KMS-11 (cell line): ENCODE results near the gene RBM20.
"Not testable (repeated sequence)": the region's sequence is repeated elsewhere in the genome, so short reads cannot be mapped to it uniquely, and the experiment has no call there.

ENCODE experiments used
- H2AFZ ChIP-seq: fragments of 200-600 bp; sonication (generic); 2 replicates; pipeline ENCODE4 v1.6.1; 2016; ENCODE audit warnings: antibody characterized with exemption, mixed run types, low read depth
- H3K27ac ChIP-seq: fragments of 200-600 bp; sonication (generic); 2 replicates; pipeline ENCODE4 v1.6.1; 2016; ENCODE audit warnings: mild to moderate bottlenecking, mixed run types
- H3K27me3 ChIP-seq: fragments of 200-600 bp; sonication (generic); 2 replicates; pipeline ENCODE4 v1.6.1; 2017; ENCODE audit warnings: mild to moderate bottlenecking, low read depth, mixed run types, moderate library complexity; ENCODE audit not compliant: insufficient read depth
- H3K36me3 ChIP-seq: fragments of 200-600 bp; sonication (generic); 2 replicates; pipeline ENCODE4 v1.6.1; 2017; ENCODE audit warnings: mild to moderate bottlenecking, mixed run types; ENCODE audit not compliant: insufficient read depth
- H3K4me1 ChIP-seq: fragments of 200-600 bp; sonication (generic); 2 replicates; pipeline ENCODE4 v1.6.1; 2016; ENCODE audit warnings: mild to moderate bottlenecking, low read depth, mixed run types; ENCODE audit not compliant: poor library complexity, severe bottlenecking
- H3K4me2 ChIP-seq: fragments of 200-600 bp; sonication (generic); 2 replicates; pipeline ENCODE4 v1.7.0; 2016; ENCODE audit warnings: mild to moderate bottlenecking, mixed run types
- H3K4me3 ChIP-seq: fragments of 200-600 bp; sonication (generic); IDR thresholded peaks from 2 replicates; pipeline ENCODE4 v1.6.1; 2017; ENCODE audit warnings: low read depth, low read length, mixed read lengths; ENCODE audit not compliant: insufficient read depth
- H3K79me2 ChIP-seq: fragments of 200-600 bp; sonication (generic); 2 replicates; pipeline ENCODE4 v1.6.1; 2016; ENCODE audit warnings: low read depth, mixed run types; ENCODE audit not compliant: insufficient read depth
- H3K9ac ChIP-seq: fragments of 200-600 bp; sonication (generic); 2 replicates; pipeline ENCODE4 v1.6.1; 2016; ENCODE audit warnings: mild to moderate bottlenecking, mixed run types
- H4K20me1 ChIP-seq: fragments of 200-600 bp; sonication (generic); 2 replicates; pipeline ENCODE4 v1.6.1; 2016; ENCODE audit warnings: mild to moderate bottlenecking, mixed run types; ENCODE audit not compliant: insufficient read depth
- TF ChIP-seq, protein P1 (sequence below): fragments of 200-600 bp; sonication (generic); conservative IDR thresholded peaks from 2 replicates; pipeline ENCODE4 v1.6.1; 2017; ENCODE audit warnings: low read depth, mild to moderate bottlenecking, antibody characterized with exemption, low read length, moderate library complexity, mixed read lengths

RBM20 gene

DNA sequence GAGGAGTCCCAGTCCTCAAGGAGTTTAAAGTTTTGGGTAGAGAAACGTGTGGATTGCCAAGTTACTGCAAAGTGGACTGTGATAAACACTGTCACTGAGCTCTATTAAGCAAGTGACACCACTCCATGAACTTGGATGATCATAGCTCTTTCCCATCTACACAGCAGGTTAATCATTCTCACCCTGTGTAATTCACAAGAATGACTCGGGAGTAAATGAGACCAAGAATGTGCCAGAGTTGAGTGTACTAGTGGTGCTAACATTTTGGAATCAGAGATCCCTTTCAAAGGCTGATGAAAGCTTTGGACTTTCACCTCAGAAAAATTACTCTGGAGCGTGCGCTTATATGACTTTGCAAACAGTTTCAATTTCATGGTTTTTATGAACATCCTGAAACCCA lies 80.8 kb downstream of the RBM20 start:
- Histone ChIP-seq H3K4me2 (no peak overlapping the region), H3K27ac (no peak overlapping the region), H3K4me3 (no peak overlapping the region)

DNA sequence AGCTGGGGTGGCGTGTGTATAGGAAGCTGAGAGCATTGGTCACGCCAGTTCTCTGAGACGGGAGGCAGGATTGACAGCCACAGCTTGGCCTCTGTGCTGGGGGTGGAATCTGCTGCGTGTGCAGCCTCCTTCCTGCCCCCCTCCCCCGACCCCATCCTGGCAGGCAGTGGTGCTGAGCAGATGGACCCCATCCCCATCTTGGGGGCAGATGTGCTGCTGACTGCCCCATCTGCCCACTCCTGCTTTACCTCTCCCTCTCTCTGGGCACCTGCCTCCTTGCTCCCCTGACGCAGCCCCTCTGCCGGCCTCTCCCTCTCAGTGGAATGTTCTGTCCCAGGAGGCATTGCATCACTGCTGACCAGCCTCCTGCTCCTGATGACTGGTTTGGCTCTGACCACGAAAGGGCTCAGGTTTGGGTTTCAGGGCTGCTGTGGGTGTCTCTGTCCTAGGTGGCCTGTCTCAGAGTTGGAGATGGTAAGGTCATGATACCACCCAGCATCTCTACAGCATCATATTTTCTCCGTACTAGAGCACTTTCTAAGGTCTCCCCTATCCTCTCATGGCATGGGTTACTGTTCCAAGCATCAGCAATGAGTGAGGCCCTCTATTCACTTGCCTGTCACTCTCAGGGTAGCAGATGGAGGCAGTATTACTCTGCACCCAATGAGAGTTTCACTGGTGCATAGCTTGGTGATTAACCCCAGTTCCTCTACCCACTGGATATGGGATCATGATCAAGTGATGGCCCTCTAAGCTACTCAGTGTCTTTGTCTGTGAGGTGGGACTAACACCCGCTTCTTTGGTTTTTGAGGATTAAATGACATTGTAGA lies 81.9 kb downstream of the RBM20 start:
- Histone ChIP-seq H3K79me2 (no peaks in the 10 kb centered on the region), H3K27me3 (no peaks in the 10 kb centered on the region), H2AFZ (no peak overlapping the region), H4K20me1 (no peaks in the 10 kb centered on the region), H3K4me2 (no peak overlapping the region), H3K27ac (no peak overlapping the region), H3K4me1 (peaks cover 16% of the 10 kb centered on the region), H3K4me3 (no peak overlapping the region), H3K9ac (no peak overlapping the region), H3K36me3 (no peaks in the 10 kb centered on the region)
- TF ChIP-seq, protein P1, sequence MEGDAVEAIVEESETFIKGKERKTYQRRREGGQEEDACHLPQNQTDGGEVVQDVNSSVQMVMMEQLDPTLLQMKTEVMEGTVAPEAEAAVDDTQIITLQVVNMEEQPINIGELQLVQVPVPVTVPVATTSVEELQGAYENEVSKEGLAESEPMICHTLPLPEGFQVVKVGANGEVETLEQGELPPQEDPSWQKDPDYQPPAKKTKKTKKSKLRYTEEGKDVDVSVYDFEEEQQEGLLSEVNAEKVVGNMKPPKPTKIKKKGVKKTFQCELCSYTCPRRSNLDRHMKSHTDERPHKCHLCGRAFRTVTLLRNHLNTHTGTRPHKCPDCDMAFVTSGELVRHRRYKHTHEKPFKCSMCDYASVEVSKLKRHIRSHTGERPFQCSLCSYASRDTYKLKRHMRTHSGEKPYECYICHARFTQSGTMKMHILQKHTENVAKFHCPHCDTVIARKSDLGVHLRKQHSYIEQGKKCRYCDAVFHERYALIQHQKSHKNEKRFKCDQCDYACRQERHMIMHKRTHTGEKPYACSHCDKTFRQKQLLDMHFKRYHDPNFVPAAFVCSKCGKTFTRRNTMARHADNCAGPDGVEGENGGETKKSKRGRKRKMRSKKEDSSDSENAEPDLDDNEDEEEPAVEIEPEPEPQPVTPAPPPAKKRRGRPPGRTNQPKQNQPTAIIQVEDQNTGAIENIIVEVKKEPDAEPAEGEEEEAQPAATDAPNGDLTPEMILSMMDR, result no peak

More for the DNA sequence above, 80.8 kb downstream of the RBM20 start:
- no peaks in the 10 kb centered on the region for H4K20me1 ChIP-seq
- H3K79me2 ChIP-seq, result no peaks in the 10 kb centered on the region
- TF ChIP-seq, protein P1, result no peak
- no peak overlapping the region for H2AFZ ChIP-seq
- no peaks in the 10 kb centered on the region for H3K27me3 ChIP-seq
- no peaks in the 10 kb centered on the region for H3K36me3 ChIP-seq
- H3K9ac ChIP-seq, result no peak overlapping the region
- H3K4me1 ChIP-seq, result peaks cover 16% of the 10 kb centered on the region

DNA sequence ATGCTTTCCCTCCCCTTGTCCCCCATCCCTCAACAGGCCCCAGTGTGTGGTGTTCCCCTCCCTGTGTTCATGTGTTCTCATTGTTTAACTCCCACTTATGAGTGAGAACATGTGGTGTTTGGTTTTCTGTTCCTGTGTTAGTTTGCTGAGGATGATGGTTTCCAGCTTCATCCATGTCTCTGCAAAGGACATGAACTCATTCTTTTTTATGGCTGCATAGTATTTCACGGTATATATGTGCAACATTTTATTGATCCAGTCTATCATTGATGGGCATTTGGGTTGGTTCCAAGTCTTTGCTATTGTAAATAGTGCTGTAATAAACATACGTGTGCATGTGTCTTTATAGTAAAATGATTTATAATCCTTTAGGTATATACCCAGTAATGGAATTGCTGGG lies 83.6 kb downstream of the RBM20 start:
- not testable (repeated sequence) for H3K4me3 ChIP-seq, H3K27ac ChIP-seq, H3K79me2 ChIP-seq, H3K9ac ChIP-seq, H4K20me1 ChIP-seq, H2AFZ ChIP-seq, H3K36me3 ChIP-seq, H3K4me2 ChIP-seq, H3K27me3 ChIP-seq
- peaks cover 17% of the 10 kb centered on the region for H3K4me1 ChIP-seq

GRCh38 chr10:110730345-110731050 lies 86.4 kb downstream of the RBM20 start:
- no peak overlapping the region for H3K4me2 ChIP-seq
- H3K27ac ChIP-seq, result no peak overlapping the region
- H2AFZ ChIP-seq, result no peak overlapping the region
- no peaks in the 10 kb centered on the region for H4K20me1 ChIP-seq
- H3K9ac ChIP-seq, result no peak overlapping the region
- TF ChIP-seq, protein P1, result no peak
- H3K4me1 ChIP-seq, result peaks cover 29% of the 10 kb centered on the region
- H3K79me2 ChIP-seq, result no peaks in the 10 kb centered on the region
- H3K4me3 ChIP-seq, result no peak overlapping the region
- no peaks in the 10 kb centered on the region for H3K36me3 ChIP-seq
- no peaks in the 10 kb centered on the region for H3K27me3 ChIP-seq
